Lower leg skin (tissue), 3 donors: ENCODE results near the gene PKD1.

Experiments used
- CTCF ChIP-seq, 3 donors: fragments of 450-650 bp; IDR thresholded peaks; one replicate each; pipeline ENCODE4 v1.5.1; 2016; ENCODE audit warnings: antibody characterized with exemption in 3 of 3, mild to moderate bottlenecking in 3 of 3, moderate library complexity in 2 of 3
- POLR2A ChIP-seq, 2 donors: fragments of 450-650 bp; IDR thresholded peaks; one replicate each; pipeline ENCODE4 v1.6.1; 2016 to 2017; ENCODE audit warnings: antibody characterized with exemption in 2 of 2, mild to moderate bottlenecking in 1 of 2, moderate library complexity in 1 of 2

GRCh38 chr16:2184346-2184745, 48.6 kb upstream of the PKD1 start:
- TF ChIP-seq POLR2A (IDR thresholded peaks at IDR 0.05) (no peak), CTCF (IDR thresholded peaks at IDR 0.05) (no peak)
